ENCODE results near the gene ARMC10.
"Not testable (repeated sequence)": the region's sequence is repeated elsewhere in the genome, so short reads cannot be mapped to it uniquely, and the experiment has no call there.

The ARMC10 gene

DNA sequence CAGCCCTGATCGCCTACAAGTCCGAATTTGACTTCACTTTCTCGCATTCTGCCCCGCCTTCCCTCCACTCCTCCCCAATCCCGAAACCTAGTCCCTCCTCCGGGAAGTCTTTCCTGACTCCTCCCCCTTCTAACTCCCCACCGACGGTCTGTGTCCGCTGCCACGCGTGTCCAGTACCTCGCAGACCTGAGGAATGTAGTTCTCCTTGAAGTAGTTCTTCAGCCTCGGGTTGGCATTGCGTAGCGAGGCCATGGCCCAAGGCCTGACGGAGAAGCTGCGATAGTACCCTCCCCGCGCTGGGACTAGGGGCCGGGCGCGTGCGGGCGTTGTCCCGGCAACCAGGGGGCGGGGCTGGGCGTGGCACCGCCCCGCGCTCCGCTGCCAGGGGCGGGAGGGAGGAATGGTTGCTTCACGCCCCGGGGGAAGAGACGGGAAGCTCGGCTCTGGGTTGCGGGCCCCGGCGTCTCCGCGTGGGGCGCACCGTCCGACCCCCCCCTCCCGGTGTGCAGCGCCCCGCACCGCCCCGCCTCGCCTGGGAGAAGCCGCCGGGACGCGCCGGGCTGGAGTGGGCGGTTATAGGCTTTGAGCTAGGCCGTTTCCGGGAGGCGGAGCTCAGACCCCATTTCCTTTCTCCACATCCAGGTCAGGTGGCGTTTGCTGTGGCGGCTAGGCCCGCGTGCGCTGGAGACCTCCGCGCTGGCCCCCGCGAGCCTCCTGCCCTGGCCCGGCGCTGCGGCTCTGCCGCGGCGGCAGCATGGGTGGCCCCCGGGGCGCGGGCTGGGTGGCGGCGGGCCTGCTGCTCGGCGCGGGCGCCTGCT is at the start of gene ARMC10, which contains the start of gene FBXL13:
ARMC10 (plus strand) TSS at position 622 of the 818 bp plus-strand sequence; CDS start at position 755, 133 bp downstream.
FBXL13 (minus strand) TSS at position 278 of the 818 bp plus-strand sequence.
- peak; percentile 86 for DNase-seq

DNA sequence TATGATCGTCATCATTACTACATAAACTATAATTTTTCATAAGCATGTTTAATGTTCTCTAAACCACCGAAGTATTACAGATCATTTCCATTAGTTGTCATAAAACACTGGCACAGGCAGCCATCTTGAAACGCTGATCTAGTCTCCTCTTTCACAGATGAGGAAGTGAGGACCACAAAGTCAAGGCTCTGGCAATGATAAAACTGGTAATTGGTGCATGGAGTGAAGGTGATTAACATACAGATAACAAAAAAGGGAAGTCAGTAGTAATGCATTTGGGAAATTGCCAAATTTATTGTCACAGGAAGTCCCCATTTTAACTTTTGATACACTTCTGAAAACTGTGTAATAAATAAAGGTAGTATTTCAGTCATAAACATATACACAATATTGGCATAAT is 49.6 kb upstream of the ARMC10 start:
- DNase-seq, result no peak

DNA sequence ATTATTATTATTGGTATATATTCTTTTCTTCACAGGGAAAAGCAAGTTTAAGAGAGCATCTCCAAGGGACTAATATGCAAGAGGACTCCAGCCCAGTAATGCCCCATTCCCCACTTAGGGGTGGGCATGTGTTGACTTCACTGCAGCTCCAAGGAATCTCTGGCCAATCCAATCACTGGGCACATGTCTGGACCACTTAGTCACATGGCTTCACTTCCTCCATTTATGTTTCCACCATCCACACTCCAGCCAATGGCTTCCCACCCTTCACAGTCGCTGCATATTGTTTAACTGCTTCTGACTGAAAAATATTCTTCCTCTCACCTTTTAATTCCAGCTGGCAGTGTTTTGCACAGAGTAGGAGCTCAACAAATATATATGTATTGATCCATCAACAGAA is 43.9 kb upstream of the ARMC10 start:
- no peak for DNase-seq

DNA sequence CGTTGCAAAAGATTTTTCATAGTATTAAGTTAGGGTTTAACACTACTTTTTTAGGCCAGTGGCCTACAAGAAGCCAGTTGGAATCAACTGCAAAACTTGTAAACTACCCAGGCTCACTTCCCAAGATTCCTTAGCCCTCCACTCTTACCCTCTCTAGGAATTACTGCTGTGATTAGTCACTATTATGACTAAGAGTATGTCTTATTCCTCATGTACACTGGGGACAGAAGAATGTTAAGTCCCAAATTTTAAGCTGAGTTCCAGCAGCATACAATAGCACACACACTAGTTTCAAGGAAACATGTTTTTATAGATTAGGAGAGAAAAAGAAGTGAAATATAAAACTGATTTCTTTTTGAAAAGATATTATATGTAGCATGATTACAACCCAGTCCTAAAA is 43.2 kb upstream of the ARMC10 start:
- DNase-seq, result no peak

DNA sequence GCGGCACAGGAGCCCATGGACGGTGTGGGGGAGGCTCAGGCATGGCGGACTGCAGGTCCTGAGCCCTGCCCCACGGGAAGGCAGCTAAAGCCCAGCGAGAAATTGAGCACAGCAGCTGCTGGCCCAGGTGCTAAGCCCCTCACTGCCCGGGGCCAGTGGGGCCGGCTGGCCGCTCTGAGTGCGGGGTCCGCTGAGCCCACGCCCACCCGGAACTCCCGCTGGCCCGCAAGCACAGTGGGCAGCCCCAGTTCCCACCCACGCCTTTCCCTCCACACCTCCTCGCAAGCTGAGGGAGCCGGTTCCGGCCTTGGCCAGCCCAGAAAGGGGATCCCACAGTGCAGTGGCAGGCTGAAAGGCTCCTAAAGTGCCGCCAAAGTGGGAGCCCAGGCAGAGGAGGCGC is 40.6 kb upstream of the ARMC10 start:
- DNase-seq, result not testable (repeated sequence)

DNA sequence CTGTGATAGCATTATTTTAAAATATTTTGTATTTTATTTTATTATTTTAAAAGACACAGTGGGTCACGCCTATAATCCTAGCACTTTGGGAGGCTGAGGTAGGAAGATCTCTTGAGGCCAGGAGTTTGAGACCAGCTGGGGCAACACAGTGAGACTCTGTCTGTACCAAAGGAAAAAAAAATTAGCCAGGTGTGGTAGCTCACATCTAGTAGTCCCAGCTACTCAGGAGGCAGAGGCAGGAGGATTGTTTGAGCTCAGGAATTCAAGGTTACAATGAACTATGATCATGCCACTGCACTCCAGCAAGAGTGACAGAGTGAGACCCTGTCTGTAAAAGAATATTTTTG is 37.5 kb upstream of the ARMC10 start:
- no peak for DNase-seq

DNA sequence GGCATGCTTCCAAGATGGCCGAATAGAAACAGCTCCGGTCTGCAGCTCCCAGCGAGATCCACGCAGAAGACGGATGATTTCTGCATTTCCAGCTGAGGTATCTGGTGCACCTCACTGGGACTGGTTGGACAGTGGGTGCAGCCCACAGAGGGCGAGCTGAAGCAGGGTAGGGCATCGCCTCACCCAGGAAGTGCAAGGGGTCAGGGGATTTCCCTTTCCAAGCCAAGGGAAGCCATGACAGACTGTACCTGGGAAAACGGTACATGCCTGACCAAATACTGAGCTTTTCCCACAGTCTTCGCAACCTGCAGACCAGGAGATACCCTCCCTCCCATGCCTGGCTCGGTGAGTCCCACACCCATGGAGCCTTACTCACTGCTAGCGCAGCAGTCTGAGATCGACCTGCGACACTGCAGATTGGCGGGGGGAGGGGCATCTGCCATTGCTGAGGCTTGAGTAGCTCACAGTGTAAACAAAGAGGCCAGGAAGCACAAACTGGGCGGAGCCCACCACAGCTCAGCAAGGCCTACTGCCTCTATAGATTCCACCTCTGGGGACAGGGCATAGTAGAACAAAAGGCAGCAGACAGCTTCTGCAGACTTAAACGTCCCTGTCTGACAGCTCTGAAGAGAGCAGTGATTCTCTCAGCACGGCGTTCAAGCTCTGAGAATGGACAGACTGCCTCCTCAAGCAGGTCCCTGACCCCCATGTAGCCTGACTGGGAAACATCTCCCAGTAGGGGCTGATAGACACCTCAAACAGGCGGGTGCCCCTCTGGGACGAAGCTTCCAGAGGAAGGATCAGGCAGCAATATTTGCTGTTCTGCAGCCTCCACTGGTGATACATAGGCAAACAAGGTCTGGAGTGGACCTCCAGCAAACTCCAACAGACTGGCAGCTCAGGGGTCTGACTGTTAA is 36.9 kb upstream of the ARMC10 start:
- peak; percentile 21 for DNase-seq

DNA sequence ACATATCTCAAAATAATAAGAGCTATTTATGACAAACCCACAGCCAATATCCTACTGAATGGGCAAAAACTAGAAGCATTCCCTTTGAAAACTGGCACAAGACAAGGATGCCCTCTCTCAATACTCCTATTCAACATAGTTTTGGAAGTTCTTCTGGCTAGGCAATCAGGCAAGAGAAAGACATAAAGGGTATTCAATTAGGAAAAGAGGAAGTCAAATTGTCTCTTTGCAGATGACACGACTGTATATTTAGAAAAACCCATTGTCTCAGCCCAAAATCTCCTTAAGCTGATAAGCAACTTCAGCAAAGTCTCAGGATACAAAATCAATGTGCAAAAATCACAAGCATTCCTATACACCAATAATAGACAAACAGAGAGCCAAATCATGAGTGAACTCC is 33.1 kb upstream of the ARMC10 start:
- DNase-seq, result not testable (repeated sequence)

DNA sequence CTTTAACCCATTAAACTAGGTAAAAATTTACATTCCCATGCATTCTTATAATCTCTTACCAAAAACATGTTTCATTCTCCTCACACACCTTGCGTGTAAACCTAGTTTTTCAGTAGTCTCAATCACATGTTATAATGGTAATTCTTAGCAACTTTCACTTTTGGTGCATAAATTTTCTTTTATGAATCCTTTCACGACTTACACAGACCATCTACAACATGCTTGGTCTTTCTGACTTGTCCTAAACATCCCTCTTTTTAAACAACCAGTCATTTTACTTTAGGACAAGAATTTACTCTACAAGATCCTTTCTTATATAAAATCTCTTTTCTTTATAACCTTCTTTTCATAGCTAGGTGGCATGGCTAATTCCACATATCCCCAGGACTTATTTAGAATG is 26.1 kb upstream of the ARMC10 start:
- no peak for DNase-seq

DNA sequence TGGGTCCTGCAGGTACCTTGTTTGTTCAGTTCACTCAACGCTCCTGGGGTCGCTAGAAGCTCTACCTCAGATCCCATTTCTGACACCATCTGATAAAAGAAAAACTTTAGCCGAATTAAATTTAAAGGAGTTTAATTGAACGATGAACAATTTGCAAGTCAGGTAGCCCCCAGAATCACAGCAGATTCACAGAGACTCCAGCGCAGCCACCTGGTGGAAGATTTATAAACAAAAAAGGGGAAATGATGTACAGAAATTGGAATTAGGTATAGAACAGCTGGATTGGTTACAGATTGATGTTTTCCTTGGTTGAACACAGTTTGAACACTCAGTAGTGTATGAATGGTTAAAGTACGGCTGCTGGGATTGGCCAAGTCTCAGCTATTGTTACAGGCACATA is 23.4 kb upstream of the ARMC10 start:
- DNase-seq, result no peak

DNA sequence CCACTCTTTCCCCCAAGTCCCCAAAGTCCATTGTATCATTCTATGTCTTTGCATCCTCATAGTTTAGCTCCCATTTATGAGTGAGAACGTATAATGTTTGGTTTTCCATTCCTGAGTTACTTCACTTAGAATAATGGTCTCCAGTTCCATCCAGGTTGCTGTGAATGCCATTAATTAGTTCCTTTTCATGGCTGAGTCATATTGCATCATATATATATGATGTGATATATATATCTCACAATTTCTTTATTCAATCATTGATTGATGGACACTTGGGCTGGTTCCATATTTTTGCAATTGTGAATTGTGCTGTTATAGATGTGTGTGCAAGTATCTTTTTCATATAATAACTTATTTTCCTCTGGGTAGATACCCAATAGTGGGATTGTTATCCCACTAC is 18.9 kb upstream of the ARMC10 start:
- not testable (repeated sequence) for DNase-seq

DNA sequence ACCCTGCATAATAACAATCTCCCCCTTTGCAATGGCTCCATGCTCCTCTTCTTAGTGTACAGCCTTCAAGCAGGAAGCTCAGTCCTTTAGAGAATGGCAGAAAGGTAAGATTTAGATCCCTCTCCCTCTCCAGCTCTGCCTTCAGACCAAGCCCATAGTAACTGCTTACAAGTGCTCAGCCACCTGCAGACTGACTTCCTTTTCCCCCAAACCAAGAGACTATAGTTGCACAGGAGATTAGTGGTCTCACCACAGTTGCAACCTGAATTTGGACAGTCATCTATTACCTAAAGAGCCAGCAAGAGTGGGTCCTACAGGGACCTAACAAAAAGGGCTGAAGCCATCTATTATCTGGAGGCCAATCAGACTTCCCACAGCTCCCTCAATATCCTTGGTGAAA is 16.8 kb upstream of the ARMC10 start:
- no peak for DNase-seq

DNA sequence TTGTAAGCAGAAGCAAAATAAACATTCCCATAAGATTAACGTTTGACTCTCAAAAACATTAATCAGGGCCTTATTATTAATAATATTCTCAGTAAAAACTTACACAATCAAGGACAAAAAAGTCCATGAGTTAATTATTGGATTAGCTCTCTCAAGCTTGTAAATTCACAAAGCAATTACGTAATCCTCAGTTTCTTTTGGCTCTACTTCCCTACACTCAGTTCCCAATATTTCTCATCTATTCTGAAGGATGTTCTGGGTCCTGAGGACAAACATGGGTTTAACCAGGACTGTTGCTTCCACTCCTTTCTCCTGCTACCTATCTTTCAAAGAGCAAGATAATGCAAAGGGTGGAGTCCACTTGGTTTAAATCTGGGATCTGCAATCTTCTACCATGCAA is 15.5 kb upstream of the ARMC10 start:
- DNase-seq, result no peak

DNA sequence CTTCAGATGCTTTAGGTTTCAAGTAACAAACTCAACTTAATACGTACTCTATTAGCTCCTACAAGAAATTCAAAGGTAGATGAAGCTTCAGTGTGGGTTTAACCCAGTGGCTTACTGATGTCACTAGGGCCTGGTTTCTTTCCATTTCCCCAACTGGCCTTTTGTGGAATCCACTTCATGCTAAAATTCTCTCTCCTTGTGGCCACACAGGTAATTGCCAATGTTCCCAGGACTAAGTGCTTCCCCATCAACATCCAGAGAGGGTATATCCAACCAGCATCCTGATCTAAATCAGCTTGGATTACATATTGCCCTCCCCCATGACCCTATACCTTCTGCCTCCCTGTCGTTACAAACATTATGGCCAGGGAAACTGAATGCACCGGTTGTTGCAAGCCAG is 11.0 kb upstream of the ARMC10 start:
- DNase-seq, result no peak

DNA sequence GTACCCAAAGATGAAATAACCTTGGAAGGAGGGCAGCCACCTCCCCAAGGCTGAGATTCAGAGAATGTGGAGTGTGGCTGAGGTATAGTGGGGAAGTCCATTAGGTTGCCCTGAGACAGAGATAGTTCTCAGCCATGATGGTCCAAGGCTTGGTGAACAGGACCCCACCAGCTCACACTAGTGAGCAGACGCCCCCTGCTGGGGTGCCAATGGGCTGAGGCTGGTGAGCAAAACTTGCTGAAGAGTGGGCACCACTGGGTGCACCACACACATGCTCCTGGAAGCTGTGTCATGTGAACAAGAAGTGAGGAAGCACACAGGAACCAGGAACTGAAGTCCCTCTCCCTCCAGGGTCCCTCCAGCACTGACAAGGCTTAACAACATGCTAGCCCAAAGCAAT is 9.3 kb upstream of the ARMC10 start:
- peak; percentile 44 for DNase-seq

DNA sequence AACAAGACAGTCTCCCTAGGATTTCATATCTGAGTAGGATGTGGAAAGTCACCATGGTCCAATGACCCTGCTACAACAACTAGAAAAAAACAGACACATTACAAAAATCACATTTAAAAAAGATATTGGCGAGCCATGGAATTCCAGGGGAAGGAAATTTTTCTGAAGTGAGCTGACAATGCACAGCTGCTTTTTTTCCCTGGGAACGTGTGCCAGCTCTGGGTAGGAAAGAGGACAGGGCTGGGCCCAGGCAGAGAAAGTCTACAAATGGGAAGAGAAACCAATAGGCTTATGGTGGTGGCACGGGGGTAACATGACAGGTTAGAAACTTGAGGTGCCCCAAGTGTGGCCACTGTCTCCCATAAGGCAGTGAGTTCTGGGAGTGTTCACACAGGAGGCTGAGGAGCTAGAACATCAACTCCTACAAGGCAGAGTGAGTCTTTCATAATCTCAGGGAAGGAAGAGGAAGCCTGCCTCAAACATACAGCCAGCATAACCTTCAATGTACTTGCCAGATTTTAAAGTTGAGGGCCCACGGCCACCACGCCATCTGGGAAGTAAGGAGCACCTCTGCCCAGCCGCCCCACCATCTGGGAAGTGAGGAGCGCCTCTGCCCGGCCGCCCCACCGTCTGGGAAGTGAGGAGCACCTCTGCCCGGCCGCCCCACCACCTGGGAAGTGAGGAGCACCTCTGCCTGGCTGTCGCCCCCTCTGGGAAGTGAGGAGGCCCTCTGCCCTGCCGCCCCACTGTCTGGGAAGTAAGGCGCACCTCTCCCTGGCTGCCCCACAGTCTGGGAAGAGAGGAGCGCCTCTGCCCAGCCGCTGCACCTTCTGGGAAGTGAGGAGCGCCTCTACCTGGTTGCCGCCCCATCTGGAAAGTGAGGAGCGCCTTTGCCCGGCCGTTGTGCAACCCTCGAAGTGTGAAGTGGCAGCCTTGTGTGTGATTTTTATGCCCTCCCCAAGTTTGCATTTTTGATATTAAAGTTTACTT is 6.2 kb upstream of the ARMC10 start:
- DNase-seq, result no peak

DNA sequence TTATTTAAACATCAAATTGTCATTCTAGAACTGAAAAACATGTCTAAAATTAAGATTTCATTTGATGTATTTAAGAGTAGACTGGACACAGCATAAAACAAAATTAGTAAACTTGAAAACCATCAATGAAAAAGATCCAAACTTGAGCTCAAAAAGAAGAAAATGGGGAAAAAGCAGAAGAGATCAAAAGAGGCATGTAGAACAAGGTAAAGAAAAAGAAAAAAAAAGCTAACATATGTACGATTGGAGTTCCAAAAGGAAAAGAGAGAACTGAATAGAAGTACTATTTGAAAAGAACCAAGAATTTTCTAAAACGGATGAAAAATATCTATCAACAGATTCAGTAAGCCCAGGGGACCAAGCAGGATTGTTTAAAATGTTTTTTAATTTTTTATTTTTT is 3.9 kb upstream of the ARMC10 start:
- no peak for DNase-seq

DNA sequence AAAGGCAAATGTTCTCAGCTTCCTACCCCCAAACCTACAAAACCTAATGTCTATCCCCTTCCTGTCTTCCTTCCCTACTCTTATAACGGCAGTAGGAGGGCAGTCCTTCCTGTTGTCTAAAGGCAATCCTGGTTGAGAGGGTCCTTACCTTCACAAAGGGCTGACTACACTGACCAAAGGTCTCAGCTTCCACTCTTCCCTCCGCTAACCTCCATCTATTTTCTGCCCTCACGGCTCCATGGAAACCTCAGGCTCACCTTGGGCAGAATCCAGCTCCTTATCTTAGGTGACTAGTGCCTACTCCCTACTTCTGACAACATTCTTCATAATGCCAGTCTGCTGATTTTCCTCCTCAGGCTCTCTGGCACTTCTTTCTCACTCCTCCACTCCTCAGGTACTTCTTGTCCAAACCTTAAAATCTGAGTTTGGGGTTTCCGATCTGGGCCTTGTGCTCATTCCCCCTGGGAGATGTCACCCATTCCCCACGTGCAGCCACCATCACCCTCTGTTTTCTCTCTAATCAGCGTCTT is 886 bp upstream of the ARMC10 start:
- no peak for DNase-seq

DNA sequence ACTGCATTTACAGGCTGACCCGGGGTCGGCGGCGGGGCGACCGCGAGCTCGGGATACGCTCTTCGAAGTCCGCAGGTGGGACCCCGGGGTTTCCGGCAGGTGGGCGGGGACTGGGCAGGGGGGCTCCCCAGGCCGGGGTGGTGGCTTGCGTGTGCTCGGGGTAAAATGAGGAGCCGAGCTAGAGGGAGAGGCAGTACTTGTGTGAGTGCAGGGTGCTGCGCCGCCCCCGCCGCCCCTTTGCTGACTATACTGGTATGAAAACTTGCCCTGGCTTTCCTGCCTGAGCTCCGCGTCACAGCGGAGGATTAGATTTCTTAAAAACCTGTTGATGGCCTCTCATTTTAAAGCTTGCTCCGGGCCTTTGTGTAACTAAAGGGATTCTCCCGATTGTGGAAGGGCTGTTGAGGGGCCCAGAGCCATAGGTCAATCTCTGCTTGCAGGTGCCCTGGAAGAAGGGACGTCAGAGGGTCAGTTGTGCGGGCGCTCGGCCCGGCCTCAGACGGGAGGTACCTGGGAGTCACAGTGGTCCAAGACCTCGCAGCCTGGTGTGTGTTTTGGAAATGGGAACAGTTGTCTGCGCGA is 488 bp downstream of the ARMC10 start:
- DNase-seq, result peak; percentile 63

DNA sequence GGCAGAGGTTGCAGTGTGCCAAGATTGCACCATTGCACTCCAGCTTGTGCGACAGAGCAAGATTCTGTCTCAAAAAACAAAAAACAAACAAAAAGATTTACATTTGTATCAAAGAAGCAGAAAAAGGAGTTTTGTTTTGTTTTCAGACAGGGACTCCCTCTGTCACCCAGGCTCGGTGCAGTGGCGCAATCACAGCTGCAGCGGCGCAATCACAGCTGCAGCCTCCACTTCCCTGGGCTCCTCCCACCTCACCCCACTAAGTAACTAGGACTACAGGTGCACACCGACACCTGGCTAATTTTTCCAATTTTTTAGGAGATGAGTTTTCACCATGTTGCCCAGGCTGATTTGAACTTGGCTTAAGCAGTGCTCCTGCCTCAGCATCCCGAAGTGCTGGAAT is 1.8 kb downstream of the ARMC10 start:
- no peak for DNase-seq

DNA sequence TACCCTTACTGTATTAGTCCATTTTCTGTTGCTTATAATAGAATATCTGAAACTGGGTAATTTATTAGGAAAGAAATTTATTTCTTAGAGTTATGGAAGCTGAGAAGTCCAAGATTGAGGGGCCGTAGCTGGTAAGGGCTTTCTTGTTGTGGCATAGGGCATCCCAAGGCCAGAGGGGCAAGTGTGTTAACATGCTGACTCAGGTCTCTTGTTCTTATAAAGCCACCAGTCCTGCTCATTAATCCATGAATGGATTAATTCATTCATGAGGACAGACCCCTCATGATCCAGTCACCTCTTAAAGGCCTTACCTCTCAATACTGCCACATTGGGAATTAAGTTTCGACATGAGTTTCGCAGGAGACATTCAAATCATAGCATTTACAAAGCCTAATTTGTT is 2.4 kb downstream of the ARMC10 start:
- DNase-seq, result no peak

DNA sequence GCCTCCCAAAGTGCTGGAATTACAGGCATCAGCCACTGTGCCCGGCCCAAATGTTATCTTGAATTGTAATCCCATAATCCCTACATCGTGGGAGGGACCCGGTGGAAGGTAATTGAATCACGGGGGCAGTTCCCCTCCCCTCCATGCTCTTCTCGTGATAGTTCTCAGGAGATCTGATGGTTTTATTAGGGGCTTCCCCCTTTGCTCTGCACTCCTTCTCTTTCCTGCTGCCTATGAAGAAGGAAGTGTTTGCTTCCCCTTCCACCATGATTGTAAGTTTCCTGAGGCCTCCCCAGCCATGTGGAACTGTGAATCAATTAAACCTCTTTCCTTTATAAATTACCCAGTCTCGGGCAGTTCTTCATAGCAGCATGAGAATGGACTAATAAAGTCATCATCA is 3.3 kb downstream of the ARMC10 start:
- DNase-seq, result not testable (repeated sequence)

Measured in activated gamma-delta T cell treated with Interleukin-2 at 50 U/mL for 16 hours (primary cell).